BLaER1 (cell line): ENCODE measurements around the gene TTC23L.
A peak's percentile ranks its signal among the peaks of the same experiment; 100 is the strongest.
"Not testable (repeated sequence)": the region's sequence is repeated elsewhere in the genome, so short reads cannot be mapped to it uniquely, and the experiment has no call there.

Source experiments
- H3K27ac ChIP-seq: shearing (Covaris generic); formaldehyde crosslinking; 2 replicates; pipeline ENCODE4 v1.8.1; 2022
- H3K27me3 ChIP-seq: shearing (Covaris generic); formaldehyde crosslinking; 2 replicates; pipeline ENCODE4 v1.8.1; 2022
- H3K36me3 ChIP-seq: shearing (Covaris generic); formaldehyde crosslinking; 2 replicates; pipeline ENCODE4 v1.8.1; 2022
- H3K4me1 ChIP-seq: shearing (Covaris generic); formaldehyde crosslinking; 2 replicates; pipeline ENCODE4 v1.8.1; 2022
- H3K4me2 ChIP-seq: shearing (Covaris generic); formaldehyde crosslinking; 2 replicates; pipeline ENCODE4 v1.8.1; 2022
- H3K4me3 ChIP-seq: shearing (Covaris generic); formaldehyde crosslinking; 2 replicates; pipeline ENCODE4 v1.8.1; 2022
- H3K9ac ChIP-seq: shearing (Covaris generic); formaldehyde crosslinking; 2 replicates; pipeline ENCODE4 v1.8.1; 2022
- H3K9me3 ChIP-seq: shearing (Covaris generic); formaldehyde crosslinking; 2 replicates; pipeline ENCODE4 v1.8.1; 2022
- H4K20me1 ChIP-seq: shearing (Covaris generic); formaldehyde crosslinking; 2 replicates; pipeline ENCODE4 v1.8.1; 2022
- Cebpa-rat ChIP-seq: shearing (Covaris generic); IDR thresholded peaks from 2 replicates; pipeline ENCODE4 v1.8.1; 2022

Gene TTC23L

DNA sequence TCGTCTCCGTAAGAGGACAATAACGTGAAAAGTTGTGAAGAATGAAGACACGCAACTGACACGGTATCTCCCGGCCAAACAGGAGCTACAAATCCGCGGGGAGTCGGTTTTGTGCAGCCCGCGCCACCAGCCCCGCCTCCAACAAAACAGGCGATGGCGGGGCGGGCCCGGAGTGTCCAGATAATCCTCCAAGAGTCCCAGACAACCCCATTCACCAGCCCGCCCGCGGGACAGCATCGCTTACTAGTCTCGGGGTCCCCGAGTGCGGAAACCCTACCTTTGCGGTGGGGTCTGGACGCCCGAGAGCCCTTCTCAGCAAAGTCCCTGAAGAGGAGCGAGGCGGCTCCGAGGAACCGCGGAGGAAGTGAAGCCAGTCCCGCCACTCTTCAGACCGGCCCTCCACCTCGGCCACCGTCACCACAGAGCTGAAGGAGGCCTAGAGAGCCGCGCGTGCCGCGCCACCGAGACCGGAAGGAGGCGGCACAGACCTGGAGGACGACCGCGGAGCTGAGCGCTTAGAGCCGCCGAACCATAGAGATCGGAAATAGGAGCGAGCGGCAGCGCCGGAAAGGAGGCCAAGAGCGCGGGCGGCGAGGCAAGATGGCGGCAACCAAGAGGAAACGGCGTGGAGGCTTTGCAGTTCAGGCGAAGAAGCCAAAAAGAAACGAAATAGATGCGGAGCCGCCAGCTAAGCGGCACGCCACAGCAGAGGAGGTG, 76.3 kb downstream of the TTC23L start, which contains the start of the genes BRIX1 and RAD1:
TSS of gene BRIX1 (plus strand) at position 573 of the 717 bp plus-strand sequence. CDS start at position 601, 28 bp downstream.
TSS of gene RAD1 (minus strand) at position 366 of the 717 bp plus-strand sequence. CDS start 612 bp downstream, outside the sequence.
- H3K27me3 ChIP-seq, result no peaks in the 10 kb centered on the region
- peak within 1 kb of the TSS; percentile 95 for H3K4me2 ChIP-seq
- TF ChIP-seq Cebpa-rat, result no peak
- peaks cover 37% of the 10 kb centered on the region; the same call in 1 of the 2 replicates for H4K20me1 ChIP-seq
- peaks cover 40% of the 10 kb centered on the region for H3K4me1 ChIP-seq
- peak within 1 kb of the TSS; percentile 100 for H3K4me3 ChIP-seq
- no peaks in the 10 kb centered on the region for H3K9me3 ChIP-seq
- H3K9ac ChIP-seq, result peak within 1 kb of the TSS; percentile 98
- H3K36me3 ChIP-seq, result peaks cover 54% of the 10 kb centered on the region
- peak within 1 kb of the TSS; percentile 96 for H3K27ac ChIP-seq

DNA sequence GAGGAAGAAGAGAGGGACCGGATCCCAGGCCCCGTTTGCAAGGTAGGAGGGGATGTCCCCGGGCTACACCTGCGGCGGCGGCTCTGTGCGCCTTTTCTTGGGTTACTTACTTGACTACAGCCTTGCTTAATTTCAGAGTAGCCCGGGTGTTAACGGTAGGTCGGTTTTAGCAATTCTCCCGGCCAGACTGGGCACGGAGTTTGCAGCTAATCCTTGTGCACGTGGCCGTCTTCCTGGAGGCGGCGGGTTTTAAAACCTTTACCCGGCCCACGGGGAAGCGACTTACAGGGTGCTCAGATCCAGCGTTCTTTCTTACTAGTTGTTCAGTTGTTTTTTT, 76.9 kb downstream of the TTC23L start:
- Histone ChIP-seq H3K27ac (peak overlapping the region; percentile 96), H3K4me1 (peaks cover 40% of the 10 kb centered on the region), H3K9ac (peak overlapping the region; percentile 98), H3K4me2 (peak overlapping the region; percentile 95), H4K20me1 (peaks cover 43% of the 10 kb centered on the region), H3K4me3 (peak overlapping the region; percentile 100), H3K36me3 (peaks cover 54% of the 10 kb centered on the region), H3K9me3 (no peaks in the 10 kb centered on the region), H3K27me3 (no peaks in the 10 kb centered on the region)
- no peak for TF ChIP-seq Cebpa-rat

- Histone ChIP-seq H3K4me3 (peak overlapping the region; percentile 100), H4K20me1 (peaks cover 45% of the 10 kb centered on the region), H3K9me3 (no peaks in the 10 kb centered on the region), H3K27me3 (no peaks in the 10 kb centered on the region), H3K36me3 (peaks cover 54% of the 10 kb centered on the region), H3K27ac (peak overlapping the region; percentile 96; the same call in 1 of the 2 replicates), H3K4me2 (peak overlapping the region; percentile 95), H3K4me1 (peaks cover 40% of the 10 kb centered on the region), H3K9ac (peak overlapping the region; percentile 98)
- no peak for TF ChIP-seq Cebpa-rat
These were observed 77.6 kb downstream of the TTC23L start for GRCh38 chr5:34916518-34916917.

GRCh38 chr5:34918025-34918424, 79.1 kb downstream of the TTC23L start:
- Histone ChIP-seq H4K20me1 (peaks cover 45% of the 10 kb centered on the region), H3K27ac (no peak overlapping the region), H3K9ac (no peak overlapping the region), H3K9me3 (no peaks in the 10 kb centered on the region), H3K4me2 (peak overlapping the region; percentile 95), H3K4me3 (no peak overlapping the region), H3K27me3 (no peaks in the 10 kb centered on the region), H3K36me3 (peaks cover 54% of the 10 kb centered on the region), H3K4me1 (peaks cover 37% of the 10 kb centered on the region)
- TF ChIP-seq Cebpa-rat, result no peak

GRCh38 chr5:34919077-34919476, 80.1 kb downstream of the TTC23L start:
- Histone ChIP-seq H3K4me3 (no peak overlapping the region), H3K4me1 (peaks cover 26% of the 10 kb centered on the region), H3K27me3 (no peaks in the 10 kb centered on the region), H3K36me3 (peaks cover 64% of the 10 kb centered on the region), H3K9ac (no peak overlapping the region), H3K4me2 (no peak overlapping the region), H4K20me1 (peaks cover 39% of the 10 kb centered on the region), H3K27ac (no peak overlapping the region), H3K9me3 (no peaks in the 10 kb centered on the region)
- no peak; the same call in 1 of the 2 replicates for TF ChIP-seq Cebpa-rat

DNA sequence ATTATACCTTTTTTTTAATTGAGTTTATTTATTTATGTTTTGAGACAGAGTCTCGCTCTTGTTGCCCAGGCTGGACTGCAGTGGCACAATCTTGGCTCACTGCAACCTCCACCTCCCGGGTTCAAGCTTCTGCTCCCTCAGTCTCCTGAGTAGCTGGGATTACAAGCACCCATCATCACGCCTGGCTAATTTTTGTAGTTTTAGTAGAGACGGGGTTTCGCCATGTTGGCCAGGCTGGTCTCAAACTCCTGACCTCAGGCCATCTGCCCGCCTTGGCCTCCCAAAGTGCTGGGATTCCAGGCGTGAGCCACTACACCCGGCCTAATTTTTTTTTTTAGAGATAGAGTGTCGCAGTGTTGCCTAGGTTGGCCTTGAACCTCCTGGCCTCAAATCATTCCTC, 84.3 kb downstream of the TTC23L start:
- not testable (repeated sequence) for H3K4me3 ChIP-seq, H3K4me2 ChIP-seq, H3K27ac ChIP-seq, H3K27me3 ChIP-seq, H3K9ac ChIP-seq, H3K4me1 ChIP-seq, H3K9me3 ChIP-seq
- H3K36me3 ChIP-seq, result peaks cover 84% of the 10 kb centered on the region
- H4K20me1 ChIP-seq, result peaks cover 21% of the 10 kb centered on the region

DNA sequence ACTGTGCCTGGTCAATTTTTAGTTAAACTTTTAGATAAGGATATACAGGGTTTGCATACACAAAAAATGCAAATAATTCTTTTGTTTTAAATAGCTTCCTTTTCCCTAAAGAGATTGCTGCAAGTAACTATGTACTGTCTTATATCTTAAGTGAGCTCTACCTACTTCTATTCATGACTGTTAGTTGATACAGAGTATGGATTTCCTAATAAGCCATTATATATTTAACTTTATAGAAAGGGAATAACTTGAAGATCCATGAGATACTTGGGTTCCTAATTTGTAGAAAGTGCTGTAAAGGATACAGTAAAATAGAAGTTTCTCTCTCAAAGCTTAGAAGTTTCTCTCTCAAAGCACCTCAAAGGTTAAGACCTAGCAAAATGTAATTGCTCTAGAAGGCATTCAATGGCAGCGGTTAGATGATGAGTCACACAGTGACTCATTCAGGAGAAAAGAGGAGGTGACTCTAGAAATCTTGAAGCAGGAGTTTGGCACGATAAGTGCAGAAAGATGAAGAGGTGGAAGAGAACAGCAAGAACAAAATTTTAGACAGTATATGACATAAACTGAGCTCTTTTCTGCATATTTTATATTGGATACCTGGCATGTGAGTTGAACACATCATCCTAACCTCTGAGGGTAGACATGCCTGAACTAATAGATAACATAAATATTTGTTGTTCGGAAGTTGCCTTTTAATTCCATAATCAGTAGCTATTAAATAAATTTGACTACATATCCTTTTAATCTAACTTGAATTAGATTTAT, 84.9 kb downstream of the TTC23L start:
- H3K4me2 ChIP-seq, result no peak overlapping the region
- no peak overlapping the region for H3K27ac ChIP-seq

DNA sequence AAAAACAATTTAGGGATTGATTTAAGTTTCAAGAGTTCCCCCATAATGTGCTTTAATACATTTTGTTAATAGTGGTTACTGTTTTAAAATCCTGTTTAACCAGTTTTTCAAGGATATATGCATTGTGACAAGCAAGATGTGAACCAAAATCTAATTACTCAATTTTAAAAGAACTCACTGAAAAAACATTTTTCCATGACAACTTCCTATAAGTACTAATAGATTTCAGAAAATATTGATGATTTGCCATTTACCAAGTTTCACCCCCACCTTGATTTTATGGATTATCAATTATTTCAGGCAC, 85.5 kb downstream of the TTC23L start:
- Histone ChIP-seq H4K20me1 (peaks cover 10% of the 10 kb centered on the region), H3K4me3 (no peak overlapping the region), H3K4me1 (peaks cover 10% of the 10 kb centered on the region), H3K4me2 (no peak overlapping the region), H3K9me3 (no peaks in the 10 kb centered on the region), H3K36me3 (peaks cover 73% of the 10 kb centered on the region), H3K9ac (no peak overlapping the region), H3K27me3 (no peaks in the 10 kb centered on the region), H3K27ac (no peak overlapping the region)
- TF ChIP-seq Cebpa-rat, result no peak

More for the DNA sequence above, 84.9 kb downstream of the TTC23L start:
- H3K27me3 ChIP-seq, result no peaks in the 10 kb centered on the region
- no peak overlapping the region for H3K4me3 ChIP-seq
- peaks cover 78% of the 10 kb centered on the region for H3K36me3 ChIP-seq
- H3K9me3 ChIP-seq, result no peaks in the 10 kb centered on the region
- peaks cover 9% of the 10 kb centered on the region for H3K4me1 ChIP-seq
- TF ChIP-seq Cebpa-rat, result no peak
- no peak overlapping the region for H3K9ac ChIP-seq
- peaks cover 15% of the 10 kb centered on the region for H4K20me1 ChIP-seq

DNA sequence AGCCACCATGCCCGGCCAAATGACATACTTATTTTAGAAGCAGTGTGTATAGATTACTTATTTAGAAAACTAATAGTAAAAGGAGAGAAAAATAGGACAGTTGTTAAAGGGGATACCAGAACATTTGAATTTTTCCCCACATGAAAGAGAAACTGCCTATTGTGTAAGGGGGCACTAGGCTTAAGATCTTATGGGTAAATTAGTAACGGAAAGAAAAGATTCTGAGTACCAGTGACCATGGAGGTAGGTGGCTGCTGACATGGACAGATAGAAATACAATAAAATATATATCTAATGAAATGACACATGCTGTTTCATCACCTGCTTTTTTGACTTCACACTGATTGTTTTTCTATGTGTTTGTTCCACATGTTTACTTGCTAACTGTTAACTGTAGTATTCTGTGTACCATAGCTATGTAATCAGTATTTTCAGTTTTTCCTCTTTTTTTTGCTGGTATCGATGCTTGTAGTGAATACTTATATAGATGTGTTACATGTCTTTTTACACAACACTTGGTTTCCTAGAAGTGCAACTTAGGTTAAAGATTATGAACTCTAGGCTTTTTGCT, 87.4 kb downstream of the TTC23L start:
- Histone ChIP-seq H3K27ac (no peak overlapping the region), H3K9me3 (no peaks in the 10 kb centered on the region), H4K20me1 (peaks cover 14% of the 10 kb centered on the region), H3K9ac (no peak overlapping the region), H3K36me3 (peaks cover 57% of the 10 kb centered on the region), H3K4me2 (no peak overlapping the region), H3K4me1 (peaks cover 20% of the 10 kb centered on the region), H3K27me3 (no peaks in the 10 kb centered on the region), H3K4me3 (no peak overlapping the region)
- TF ChIP-seq Cebpa-rat, result no peak

DNA sequence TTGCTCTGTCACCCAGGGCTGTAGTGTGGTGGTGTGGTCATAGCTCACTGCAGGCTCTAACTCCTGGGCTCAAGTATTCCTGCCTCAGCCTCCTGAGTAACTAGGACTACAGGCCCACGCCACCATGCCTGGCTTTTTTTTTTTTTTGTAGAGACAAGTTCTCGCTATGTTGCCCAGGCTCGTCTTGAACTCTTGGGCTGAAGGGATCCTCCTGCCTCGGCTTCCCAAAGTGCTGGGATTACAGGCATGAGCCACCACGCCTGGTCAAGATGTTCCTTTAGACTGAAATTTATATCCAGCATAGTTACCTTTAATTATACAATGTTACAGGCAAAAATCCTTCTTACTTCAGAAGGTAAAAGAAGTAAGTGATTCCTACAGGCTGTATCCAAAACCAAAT, 88.8 kb downstream of the TTC23L start:
- H3K27me3 ChIP-seq, result no peaks in the 10 kb centered on the region
- no peak overlapping the region for H3K4me3 ChIP-seq
- TF ChIP-seq Cebpa-rat, result no peak
- peaks cover 49% of the 10 kb centered on the region for H3K36me3 ChIP-seq
- peaks cover 28% of the 10 kb centered on the region for H4K20me1 ChIP-seq
- H3K4me2 ChIP-seq, result no peak overlapping the region
- H3K27ac ChIP-seq, result no peak overlapping the region
- H3K9me3 ChIP-seq, result no peaks in the 10 kb centered on the region
- peaks cover 27% of the 10 kb centered on the region for H3K4me1 ChIP-seq
- no peak overlapping the region for H3K9ac ChIP-seq
